ENCODE data around the gene AGAP1. TPM values are rescaled to one million over a fixed set of nuclear protein-coding genes. Genes with fewer than 3 reads are reported as not detected.

AGAP1 gene
- total RNA-seq, 2 experiments from 2014 or later: 1.6 to 2.4 TPM

- POLR2A ChIA-PET: no interaction called here
- CTCF ChIA-PET: interaction anchor here (1.5 kb wide), 1 partner anchor 12 kb away, joined by 5 read pairs; no protein-coding TSS in a partner anchor
Measured at GRCh38 chr2:235734168-235734567, 240.3 kb downstream of the AGAP1 start.

GRCh38 chr2:235734688-235735231 lies 240.9 kb downstream of the AGAP1 start:
- ChIA-PET POLR2A (no interaction called here), CTCF (interaction anchor here (1.5 kb wide), 1 partner anchor 12 kb away, joined by 5 read pairs; no protein-coding TSS in a partner anchor)

GRCh38 chr2:235737396-235737795 lies 243.6 kb downstream of the AGAP1 start:
- POLR2A ChIA-PET: no interaction called here
- CTCF ChIA-PET: no interaction called here

GRCh38 chr2:235737840-235738239 lies 244.0 kb downstream of the AGAP1 start:
- ChIA-PET POLR2A (no interaction called here), CTCF (no interaction called here)

- ChIA-PET POLR2A (no interaction called here), CTCF (no interaction called here)
Measured at GRCh38 chr2:235739704-235740415, 246.0 kb downstream of the AGAP1 start.

- POLR2A ChIA-PET: no interaction called here
- CTCF ChIA-PET: interaction anchor here (0.5 kb wide), 1 partner anchor 303 kb away, joined by 4 read pairs; no protein-coding TSS in a partner anchor
Measured at GRCh38 chr2:235740821-235741220, 247.0 kb downstream of the AGAP1 start.

- ChIA-PET CTCF (no interaction called here), POLR2A (no interaction called here)
Measured at GRCh38 chr2:235744161-235744560, 250.3 kb downstream of the AGAP1 start.

- ChIA-PET CTCF (interaction anchor here (0.6 to 2.2 kb wide), 9 partner anchors 9 to 1201 kb away, joined by 3 to 15 read pairs (median 3); no protein-coding TSS in a partner anchor), POLR2A (no interaction called here)
Measured at GRCh38 chr2:235745597-235745996, 251.8 kb downstream of the AGAP1 start.

GRCh38 chr2:235746257-235746934 lies 252.6 kb downstream of the AGAP1 start:
- POLR2A ChIA-PET: no interaction called here
- CTCF ChIA-PET: interaction anchor here (0.6 to 2.2 kb wide), 13 partner anchors 10 to 1340 kb away, joined by 3 to 15 read pairs (median 3); no protein-coding TSS in a partner anchor

GRCh38 chr2:235747001-235747785 lies 253.3 kb downstream of the AGAP1 start:
- POLR2A ChIA-PET: no interaction called here
- CTCF ChIA-PET: interaction anchor here (0.7 to 2.2 kb wide), 7 partner anchors 13 to 1340 kb away, joined by 3 to 15 read pairs (median 5); no protein-coding TSS in a partner anchor

GRCh38 chr2:235747786-235748091 lies 253.9 kb downstream of the AGAP1 start:
- ChIA-PET POLR2A (no interaction called here), CTCF (interaction anchor here (1.3 kb wide), 1 partner anchor 53 kb away, joined by 3 read pairs; no protein-coding TSS in a partner anchor)

GRCh38 chr2:235749121-235749770 lies 255.4 kb downstream of the AGAP1 start:
- POLR2A ChIA-PET: no interaction called here
- CTCF ChIA-PET: no interaction called here

GRCh38 chr2:235749771-235750160 lies 255.9 kb downstream of the AGAP1 start:
- ChIA-PET CTCF (no interaction called here), POLR2A (no interaction called here)

- ChIA-PET CTCF (interaction anchor here (0.5 kb wide), 1 partner anchor 15 kb away, joined by 6 read pairs; no protein-coding TSS in a partner anchor), POLR2A (no interaction called here)
Measured at GRCh38 chr2:235752846-235753245, 259.0 kb downstream of the AGAP1 start.

- ChIA-PET CTCF (interaction anchor here (0.9 kb wide), 1 partner anchor 11 kb away, joined by 3 read pairs; no protein-coding TSS in a partner anchor), POLR2A (no interaction called here)
Measured at GRCh38 chr2:235754357-235755207, 260.7 kb downstream of the AGAP1 start.

GRCh38 chr2:235756491-235756890 lies 262.6 kb downstream of the AGAP1 start:
- POLR2A ChIA-PET: no interaction called here
- CTCF ChIA-PET: interaction anchor here (1.6 kb wide), 1 partner anchor 10 kb away, joined by 4 read pairs; no protein-coding TSS in a partner anchor

- CTCF ChIA-PET: interaction anchor here (1.1 kb wide), 1 partner anchor 8 kb away, joined by 3 read pairs; no protein-coding TSS in a partner anchor
Measured at GRCh38 chr2:235757212-235757611, 263.4 kb downstream of the AGAP1 start.

GRCh38 chr2:235757640-235758039 lies 263.8 kb downstream of the AGAP1 start:
- ChIA-PET POLR2A (no interaction called here), CTCF (interaction anchor here (1.1 kb wide), 1 partner anchor 8 kb away, joined by 3 read pairs; no protein-coding TSS in a partner anchor)

More at GRCh38 chr2:235757212-235757611, 263.4 kb downstream of the AGAP1 start:
- POLR2A ChIA-PET: no interaction called here
